ENCODE results near the gene MEGF6.

DNA sequence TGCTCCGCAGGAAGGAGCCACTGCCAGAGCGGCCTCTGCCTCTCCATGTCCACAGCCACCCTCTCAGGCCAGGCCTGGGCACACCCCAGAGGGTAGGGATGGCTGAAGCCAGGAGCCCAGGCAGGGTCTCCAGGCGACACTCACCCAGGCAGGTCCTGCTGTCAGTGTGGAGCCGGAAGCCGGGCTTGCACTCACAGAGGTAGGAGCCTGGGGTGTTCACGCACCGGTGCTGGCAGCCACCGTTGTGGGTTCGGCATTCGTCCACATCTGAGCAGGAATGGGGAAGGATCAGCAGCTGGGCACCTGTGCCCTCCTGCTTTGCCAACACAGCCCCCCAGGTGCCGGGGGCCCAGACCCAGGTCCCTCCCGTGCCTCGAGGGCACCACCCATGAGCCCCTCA, 87.3 kb downstream of the MEGF6 start:
- TF ChIP-seq CTCF (IDR thresholded peaks at IDR 0.05; ENCODE audit: extremely low read depth in 1 of 2, insufficient read depth in 1 of 2, low read depth in 1 of 2, low read length in 2 of 2) (no peak), EZH2 (IDR thresholded peaks at IDR 0.05; ENCODE audit: borderline replicate concordance, low read depth, low read length, severe bottlenecking) (no peak), POLR2A (IDR thresholded peaks at IDR 0.05; ENCODE audit: low read depth, low read length) (no peak), POLR2AphosphoS5 (IDR thresholded peaks at IDR 0.05; ENCODE audit: insufficient read depth, low read depth, low read length) (no peak), MAX (IDR thresholded peaks at IDR 0.05; ENCODE audit: insufficient read depth, insufficient read length) (no peak), FOS (IDR thresholded peaks at IDR 0.05; ENCODE audit: borderline replicate concordance, insufficient read depth, low read length) (no peak)

Measured in endothelial cell of umbilical vein (primary cell).